ENCODE measurements around the gene GABRP. TPM values are rescaled to one million over a fixed set of nuclear protein-coding genes. Genes with fewer than 3 reads are reported as not detected.
"Not testable (repeated sequence)": the region's sequence is repeated elsewhere in the genome, so short reads cannot be mapped to it uniquely, and the experiment has no call there.

GABRP gene
- polyA plus RNA-seq, 4 donors, result 0.29 to 2.1 (median 1.7) TPM

GRCh38 chr5:170788626-170789304, 5.2 kb downstream of the GABRP start:
- no peak for DNase-seq (ENCODE audit: low read depth in 4 of 4, low spot score in 3 of 4)

- peak; percentile 23 to 55 (median 40) for DNase-seq (ENCODE audit: low read depth in 4 of 4, low spot score in 3 of 4)
Observed at GRCh38 chr5:170791325-170791954, 7.9 kb downstream of the GABRP start.

DNA sequence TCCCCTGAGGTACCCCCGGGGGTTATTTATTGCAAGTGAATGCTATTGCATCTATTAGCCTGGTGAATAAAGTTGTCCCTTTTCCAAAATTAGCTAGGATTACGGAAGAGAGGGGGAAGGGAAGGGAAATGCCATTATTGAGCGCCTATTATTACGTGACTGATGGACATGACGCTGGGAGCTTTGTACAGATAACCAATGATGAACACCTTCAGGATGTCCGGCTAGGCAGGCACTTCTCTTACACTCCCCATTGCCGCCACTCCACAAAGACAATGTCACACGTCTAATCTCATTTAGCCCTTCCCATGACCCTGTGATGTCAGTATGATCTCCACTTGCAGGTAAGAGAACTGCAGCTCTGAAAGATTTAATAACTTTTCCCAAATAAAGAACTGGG, 9.4 kb downstream of the GABRP start:
- DNase-seq (ENCODE audit: low read depth in 4 of 4, low spot score in 3 of 4), result no peak

GRCh38 chr5:170795154-170795553, 11.6 kb downstream of the GABRP start:
- no peak for DNase-seq (ENCODE audit: low read depth in 4 of 4, low spot score in 3 of 4)

GRCh38 chr5:170805666-170806065, 22.1 kb downstream of the GABRP start:
- no peak for DNase-seq (ENCODE audit: low read depth in 4 of 4, low spot score in 3 of 4)

- no peak for DNase-seq (ENCODE audit: low read depth in 4 of 4, low spot score in 3 of 4)
Observed at GRCh38 chr5:170809551-170809950, 26.0 kb downstream of the GABRP start.

- DNase-seq (ENCODE audit: low read depth in 4 of 4, low spot score in 3 of 4), result no peak
Observed at GRCh38 chr5:170811719-170812118, 28.2 kb downstream of the GABRP start.

DNA sequence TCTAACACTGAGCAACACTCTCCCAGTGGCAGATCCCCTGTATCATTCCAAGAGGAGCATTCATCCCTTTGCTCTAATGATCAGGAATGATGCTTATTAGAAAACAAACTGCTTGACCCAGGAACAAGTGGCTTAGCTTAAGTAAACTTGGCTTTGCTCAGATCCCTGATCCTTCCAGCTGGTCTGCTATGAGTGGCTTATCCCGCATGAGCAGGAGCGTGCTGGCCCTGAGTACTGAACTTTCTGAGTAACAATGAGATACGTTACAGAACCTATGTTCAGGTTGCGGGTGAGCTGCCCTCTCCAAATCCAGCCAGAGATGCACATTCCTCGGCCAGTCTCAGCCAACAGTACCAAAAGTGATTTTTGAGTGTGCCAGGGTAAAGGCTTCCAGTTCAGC, 29.7 kb downstream of the GABRP start:
- no peak for DNase-seq (ENCODE audit: low read depth in 4 of 4, low spot score in 3 of 4)

GRCh38 chr5:170817195-170817594, 33.7 kb downstream of the GABRP start:
- no peak for DNase-seq (ENCODE audit: low read depth in 4 of 4, low spot score in 3 of 4)

DNA sequence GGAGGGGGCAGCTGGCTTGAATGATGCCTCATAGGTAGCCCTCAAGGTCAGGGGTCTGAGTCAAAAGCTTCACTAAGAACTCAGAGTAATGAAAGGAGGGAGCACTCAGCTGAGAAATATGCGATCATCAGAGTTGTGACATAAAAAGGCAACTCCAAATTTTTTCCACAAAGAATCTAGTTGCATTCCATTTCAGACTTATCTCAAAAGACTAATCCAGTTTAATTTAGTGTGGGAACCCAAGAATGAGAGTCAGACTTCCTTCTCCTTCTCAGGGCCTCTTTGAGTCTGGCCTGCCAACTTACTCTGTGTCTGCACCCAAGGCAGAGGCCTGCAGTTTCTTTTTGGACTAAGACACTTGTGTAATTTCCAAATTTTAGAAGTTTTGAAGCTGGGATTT, 34.7 kb downstream of the GABRP start:
- DNase-seq (ENCODE audit: low read depth in 4 of 4, low spot score in 3 of 4), result no peak

GRCh38 chr5:170819824-170820223, 36.3 kb downstream of the GABRP start:
- DNase-seq (ENCODE audit: low read depth in 4 of 4, low spot score in 3 of 4), result no peak

GRCh38 chr5:170821257-170821800, 37.8 kb downstream of the GABRP start:
- no peak for DNase-seq (ENCODE audit: low read depth in 4 of 4, low spot score in 3 of 4)

DNA sequence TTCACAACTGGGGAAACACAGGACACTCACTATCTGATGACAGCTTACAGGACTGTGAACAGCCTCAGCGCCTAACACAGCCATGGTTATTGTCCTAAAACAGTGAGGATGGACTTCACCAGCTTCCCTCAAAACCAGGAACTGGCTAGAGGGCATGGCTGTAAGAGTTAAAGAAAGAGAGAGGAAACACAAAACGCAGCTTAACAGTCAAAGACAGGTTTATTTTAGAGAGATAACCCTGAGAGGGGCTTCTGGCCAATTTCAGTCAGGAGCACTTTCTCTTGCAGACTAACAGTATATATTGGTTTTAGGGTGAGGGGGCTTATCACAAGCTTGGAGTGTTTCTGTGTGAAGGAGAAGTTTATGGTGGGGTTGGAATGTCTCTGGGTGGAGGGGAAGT, 42.6 kb downstream of the GABRP start:
- no peak for DNase-seq (ENCODE audit: low read depth in 4 of 4, low spot score in 3 of 4)

GRCh38 chr5:170832241-170832640, 48.7 kb downstream of the GABRP start:
- DNase-seq (ENCODE audit: low read depth in 4 of 4, low spot score in 3 of 4), result no peak

DNA sequence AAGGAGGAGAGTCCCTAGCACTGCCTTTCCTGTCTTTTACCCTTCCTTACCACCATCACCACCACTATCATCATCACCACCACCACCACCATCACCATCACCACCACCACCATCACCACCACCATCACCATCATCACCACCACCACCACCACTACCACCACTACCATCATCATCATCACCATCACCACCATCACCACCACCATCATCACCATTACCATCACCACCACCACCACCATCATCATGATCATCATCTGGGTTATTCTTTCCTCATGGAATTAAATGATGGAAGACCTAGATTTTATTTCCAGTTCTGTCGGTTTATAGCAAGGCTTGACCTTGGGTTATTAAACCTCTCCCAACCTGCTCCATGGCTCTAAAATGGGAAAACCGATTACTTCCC, 50.5 kb downstream of the GABRP start:
- DNase-seq (ENCODE audit: low read depth in 4 of 4, low spot score in 3 of 4), result not testable (repeated sequence)

DNA sequence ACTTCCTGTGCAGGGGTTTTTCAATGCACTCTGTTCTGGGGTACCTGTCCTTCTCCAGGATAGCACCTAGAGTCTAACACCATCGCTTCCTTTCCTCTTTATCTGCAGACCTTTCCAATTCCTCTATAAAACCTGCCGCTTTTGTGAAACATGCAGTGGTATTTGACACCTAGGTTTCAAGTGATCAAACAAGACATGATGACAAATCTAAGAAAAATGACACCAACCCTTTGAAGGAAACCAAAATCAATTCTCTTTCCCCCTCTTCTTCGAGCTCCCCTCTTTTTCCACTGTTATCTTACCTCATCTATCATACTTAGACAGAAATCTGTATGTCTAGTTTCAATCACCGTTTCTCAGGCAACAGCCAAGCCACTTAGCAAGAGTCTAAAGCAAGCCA, 52.7 kb downstream of the GABRP start:
- no peak for DNase-seq (ENCODE audit: low read depth in 4 of 4, low spot score in 3 of 4)

DNA sequence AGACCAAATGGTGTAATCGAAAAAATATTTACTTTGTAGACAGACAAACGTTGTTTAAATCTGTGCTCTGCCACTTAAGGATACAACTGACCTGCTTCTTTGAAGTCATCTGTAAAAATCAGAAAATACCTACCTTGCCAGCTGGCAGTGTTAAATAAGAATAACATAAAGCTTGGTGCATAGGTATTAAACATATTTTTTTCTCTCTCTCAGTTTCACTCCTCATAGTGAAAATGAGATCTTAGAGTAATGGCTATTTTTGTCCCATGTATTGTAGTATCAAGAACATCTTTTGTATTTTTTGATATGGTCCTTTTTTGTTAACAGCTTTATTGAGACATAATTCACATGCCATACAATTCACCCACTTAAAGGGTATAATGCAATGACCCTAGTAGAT, 60.3 kb downstream of the GABRP start:
- no peak for DNase-seq (ENCODE audit: low read depth in 4 of 4, low spot score in 3 of 4)

- DNase-seq (ENCODE audit: low read depth in 4 of 4, low spot score in 3 of 4), result no peak
Observed at GRCh38 chr5:170844651-170845050, 61.1 kb downstream of the GABRP start.

DNA sequence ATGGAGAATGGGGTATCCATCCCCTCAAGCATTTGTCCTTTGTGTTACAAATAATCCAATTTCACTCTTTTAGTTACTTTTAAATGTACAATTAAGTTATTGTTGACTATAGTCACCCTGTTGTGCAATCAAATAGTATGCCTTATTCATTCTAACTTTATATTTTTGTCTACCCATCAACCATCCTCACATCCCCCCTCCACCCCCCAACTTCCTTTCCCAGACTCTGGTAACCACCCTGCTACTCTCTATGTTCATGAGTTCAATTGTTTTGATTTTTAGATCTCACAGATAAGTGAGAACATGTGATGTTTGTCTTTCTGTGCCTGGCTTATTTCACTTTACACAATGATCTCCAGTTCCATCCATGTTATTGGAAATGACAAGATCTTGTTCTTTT, 62.9 kb downstream of the GABRP start:
- no peak for DNase-seq (ENCODE audit: low read depth in 4 of 4, low spot score in 3 of 4)

DNA sequence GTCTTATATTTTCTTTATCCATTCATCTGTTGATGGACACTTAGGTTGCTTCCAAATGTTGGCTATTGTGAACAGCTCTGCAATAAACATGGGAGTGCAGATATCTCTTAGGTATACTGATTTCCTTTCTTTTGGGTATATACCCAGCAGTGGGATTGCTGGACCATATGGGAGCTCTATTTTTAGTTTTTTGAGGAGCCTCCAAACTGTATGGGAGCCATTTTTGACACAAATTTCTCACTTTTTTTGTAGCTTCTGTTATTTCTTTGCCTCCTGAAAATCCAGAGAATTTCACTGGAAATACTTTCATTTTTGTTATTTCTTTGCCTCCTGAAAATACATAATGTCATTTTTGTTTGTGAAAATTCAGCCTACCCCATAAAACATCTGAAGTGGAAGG, 63.3 kb downstream of the GABRP start:
- no peak for DNase-seq (ENCODE audit: low read depth in 4 of 4, low spot score in 3 of 4)

DNA sequence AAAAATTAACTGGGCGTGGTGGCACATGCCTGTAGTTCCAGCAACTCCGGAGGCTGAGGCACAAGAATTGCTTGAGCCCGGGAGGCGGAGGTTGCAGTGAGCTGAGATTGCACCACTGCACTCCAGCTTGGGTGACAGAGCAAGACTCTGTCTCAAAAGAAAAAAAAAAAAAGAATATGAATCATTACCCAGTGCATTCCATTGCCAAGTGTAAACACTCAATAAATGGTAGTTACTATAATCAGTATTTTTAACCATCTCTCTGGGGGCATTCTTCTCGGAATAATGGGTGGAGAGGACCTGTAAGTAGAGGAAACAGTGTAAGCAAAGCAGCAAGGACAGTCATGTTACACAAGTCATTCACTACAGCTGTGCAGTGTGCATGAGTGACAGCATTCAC, 64.5 kb downstream of the GABRP start:
- DNase-seq (ENCODE audit: low read depth in 4 of 4, low spot score in 3 of 4), result no peak

- no peak for DNase-seq (ENCODE audit: low read depth in 4 of 4, low spot score in 3 of 4)
Observed at GRCh38 chr5:170849374-170849773, 65.8 kb downstream of the GABRP start.
